Effector memory CD8-positive, alpha-beta T cell (primary cell): Measurements from ENCODE around the gene RUBCNL.

Source experiments
- ATAC-seq: fragments of 150-1000 bp; cut with Tn5 transposase; replicated peaks from 2 replicates; pipeline ENCODE4 v1.10.0; 2021; ENCODE audit warnings: mild to moderate bottlenecking, moderate library complexity
- DNase-seq, 3 experiments: peaks; one replicate each; pipeline ENCODE4 v3.0.0; 2021
- H3K27ac Mint-ChIP-seq, 2 donors: one replicate each; pipeline ENCODE4 v1.8.0; 2022; ENCODE audit warnings: mild to moderate bottlenecking in 2 of 2, mixed read lengths in 2 of 2, moderate library complexity in 2 of 2
- H3K27me3 Mint-ChIP-seq, 2 donors: one replicate each; pipeline ENCODE4 v1.8.0; 2022; ENCODE audit warnings: mixed read lengths in 2 of 2
- H3K36me3 Mint-ChIP-seq: one replicate; pipeline ENCODE4 v1.8.0; 2022; ENCODE audit warnings: mild to moderate bottlenecking, moderate library complexity, mixed read lengths; ENCODE audit not compliant: insufficient read depth
- H3K4me1 Mint-ChIP-seq, 2 donors: one replicate each; pipeline ENCODE4 v1.8.0; 2022; ENCODE audit warnings: low read depth in 2 of 2, mixed read lengths in 2 of 2
- H3K4me3 Mint-ChIP-seq, 2 donors: one replicate each; pipeline ENCODE4 v1.8.0; 2022; ENCODE audit warnings: mild to moderate bottlenecking in 2 of 2, mixed read lengths in 2 of 2, moderate library complexity in 2 of 2
- H3K9me3 Mint-ChIP-seq, 2 donors: one replicate each; pipeline ENCODE4 v1.8.0; 2022; ENCODE audit warnings: mixed read lengths in 2 of 2

RUBCNL gene

DNA sequence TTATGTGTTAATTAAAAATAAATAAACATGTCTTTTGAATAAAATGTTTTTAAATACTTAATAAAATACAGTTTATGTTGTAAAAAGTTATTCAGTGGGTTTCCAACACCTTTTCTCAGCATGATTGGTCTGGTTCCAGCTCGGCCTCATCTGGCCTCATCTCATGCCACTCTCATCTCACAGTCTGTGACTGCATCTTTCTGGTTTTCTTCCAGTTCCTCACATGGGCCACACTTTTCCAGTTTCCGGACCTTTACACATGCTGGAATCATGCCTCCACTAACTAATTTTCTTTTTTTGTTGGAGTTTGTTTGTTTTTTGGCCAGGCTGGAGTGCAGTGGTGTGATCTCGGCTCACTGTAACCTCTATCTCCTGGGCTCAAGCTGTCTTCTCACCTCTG is 82.5 kb downstream of the RUBCNL start:
- peak overlapping the region in 1 of 2 donors; percentile 16 for H3K4me3 Mint-ChIP-seq

DNA sequence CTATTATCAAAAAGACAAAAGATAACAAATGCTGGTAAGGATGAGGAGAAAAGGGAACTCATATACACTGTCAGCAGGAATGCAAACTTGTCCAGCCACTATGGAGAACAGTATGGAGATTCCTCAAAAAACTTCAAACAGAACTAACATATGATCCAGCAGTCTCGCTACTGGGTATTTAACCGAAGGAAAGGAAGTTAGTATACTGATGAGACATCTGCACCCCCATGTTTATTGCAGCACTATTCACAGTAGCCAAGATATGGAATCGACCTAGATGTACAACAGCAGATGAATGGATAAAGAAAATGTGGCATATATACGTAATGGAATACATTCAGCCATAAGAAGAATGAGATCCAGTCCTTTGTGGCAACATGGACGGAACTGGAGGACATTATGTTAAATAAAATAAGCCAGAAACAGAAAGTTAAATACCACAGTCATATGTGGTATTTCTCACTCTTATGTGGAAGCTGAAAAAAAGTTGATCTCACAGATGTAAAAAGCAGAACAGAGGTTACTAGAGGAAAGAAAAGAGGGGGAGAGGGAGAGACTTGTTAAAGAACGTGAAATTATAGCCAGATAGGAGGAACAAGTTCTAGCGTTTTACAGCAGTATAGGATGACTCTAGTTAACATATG is 83.2 kb downstream of the RUBCNL start:
- peak overlapping the region; percentile 3 to 66 for H3K27ac Mint-ChIP-seq
- no peaks in the 10 kb centered on the region for H3K27me3 Mint-ChIP-seq
- ATAC-seq (peak; percentile 88), DNase-seq (no peak)
- H3K4me1 Mint-ChIP-seq = peaks cover 11 to 15% of the 10 kb centered on the region in 2 donors
- peak overlapping the region; percentile 7 to 37 for H3K4me3 Mint-ChIP-seq
- H3K9me3 Mint-ChIP-seq = no peaks in the 10 kb centered on the region
- H3K36me3 Mint-ChIP-seq = no peaks in the 10 kb centered on the region

More for the DNA sequence above, 82.5 kb downstream of the RUBCNL start:
- DNase-seq (no peak), ATAC-seq (no peak)
- Mint-ChIP-seq H3K9me3 (no peaks in the 10 kb centered on the region), H3K27me3 (no peaks in the 10 kb centered on the region), H3K4me1 (peaks cover 8 to 13% of the 10 kb centered on the region in 2 donors), H3K27ac (no peak overlapping the region), H3K36me3 (no peaks in the 10 kb centered on the region)

DNA sequence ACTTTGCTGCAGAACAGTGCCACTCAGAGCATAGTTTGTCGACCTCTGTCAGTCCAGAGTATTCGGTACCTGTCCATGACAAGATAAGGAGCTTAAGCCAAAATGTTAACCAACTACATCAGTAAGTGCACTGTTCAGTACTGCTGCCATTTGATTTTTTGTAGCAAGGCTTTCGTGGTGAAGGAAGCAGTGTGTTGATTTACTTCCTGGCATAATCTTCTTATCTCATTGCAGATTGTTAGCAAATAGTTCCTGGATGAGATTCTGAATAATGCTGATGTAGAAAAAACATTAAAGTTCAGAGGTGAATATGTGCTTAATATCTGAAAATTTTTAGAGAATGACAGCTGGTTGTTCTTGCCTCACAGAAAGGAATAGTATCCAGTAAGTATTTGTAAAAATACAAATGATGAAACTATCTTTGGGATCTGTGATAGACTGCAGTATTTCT is 89.7 kb downstream of the RUBCNL start:
- ATAC-seq (no peak), DNase-seq (no peak)
- H3K27me3 Mint-ChIP-seq = no peaks in the 10 kb centered on the region
- H3K36me3 Mint-ChIP-seq = peaks cover 9% of the 10 kb centered on the region
- H3K9me3 Mint-ChIP-seq = no peaks in the 10 kb centered on the region
- peak overlapping the region; percentile 38 to 67 for H3K4me3 Mint-ChIP-seq
- peaks cover 37 to 43% of the 10 kb centered on the region in 2 donors for H3K4me1 Mint-ChIP-seq
- peak overlapping the region; percentile 91 to 92 for H3K27ac Mint-ChIP-seq

DNA sequence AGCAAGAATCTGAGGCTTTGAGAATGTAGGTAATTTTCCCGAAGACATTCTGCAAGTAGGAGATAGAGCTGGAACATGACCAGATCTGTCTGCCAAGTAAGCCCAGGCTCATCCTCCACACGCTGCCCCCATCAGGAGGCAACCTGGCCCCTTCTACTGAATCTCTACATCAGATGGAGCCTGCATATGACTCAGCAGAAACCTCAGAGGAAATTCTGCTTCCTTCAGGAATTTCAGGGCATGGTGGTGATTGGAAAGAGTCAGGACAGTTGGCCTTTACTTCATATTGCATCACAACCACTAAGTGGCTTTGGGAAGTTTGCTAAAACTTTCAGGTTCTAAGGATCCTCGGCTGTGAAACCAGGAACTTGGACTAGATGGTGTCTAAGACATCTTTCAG is 90.1 kb downstream of the RUBCNL start:
- H3K4me1 Mint-ChIP-seq = peaks cover 37 to 43% of the 10 kb centered on the region in 2 donors
- ATAC-seq (no peak), DNase-seq (no peak)
- H3K4me3 Mint-ChIP-seq = peak overlapping the region; percentile 67 to 73
- peak overlapping the region; percentile 91 to 92 for H3K27ac Mint-ChIP-seq
- H3K9me3 Mint-ChIP-seq = no peaks in the 10 kb centered on the region
- H3K27me3 Mint-ChIP-seq = no peaks in the 10 kb centered on the region
- peaks cover 9% of the 10 kb centered on the region for H3K36me3 Mint-ChIP-seq

DNA sequence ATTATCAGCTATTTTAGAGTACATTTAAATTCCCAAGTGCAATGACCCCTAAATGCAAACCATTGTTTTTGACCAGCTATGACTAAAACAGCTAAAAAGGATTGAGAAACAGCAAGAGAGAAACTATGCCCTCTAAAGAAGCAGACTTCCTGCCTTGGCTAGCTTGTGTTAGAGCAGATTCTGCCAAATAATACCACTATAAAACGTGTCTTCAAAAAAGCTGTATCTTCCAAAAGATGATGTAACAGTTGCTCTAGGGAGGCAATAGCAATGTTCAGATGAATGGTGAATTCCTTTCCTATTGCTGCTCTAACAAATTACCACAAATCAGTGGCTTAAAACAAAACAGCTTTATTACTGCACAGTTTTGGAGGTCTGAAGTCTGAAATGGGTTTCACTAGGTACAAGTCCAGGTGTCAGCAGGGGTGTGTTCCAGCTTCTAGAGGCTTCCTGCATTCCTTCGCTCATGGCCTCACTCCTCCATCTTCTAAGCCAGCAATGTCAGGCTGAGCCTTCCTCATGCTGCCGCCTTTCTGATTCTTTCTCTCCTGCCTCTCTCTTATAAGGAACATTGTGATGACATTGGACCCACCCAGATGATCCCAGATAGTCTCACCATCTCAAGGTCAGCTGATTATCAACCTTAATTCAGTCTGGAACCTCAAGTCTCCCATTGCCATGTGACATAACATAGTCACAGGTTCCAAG is 90.8 kb downstream of the RUBCNL start:
- H3K9me3 Mint-ChIP-seq = no peaks in the 10 kb centered on the region
- no peaks in the 10 kb centered on the region for H3K27me3 Mint-ChIP-seq
- H3K4me1 Mint-ChIP-seq = peaks cover 37 to 43% of the 10 kb centered on the region in 2 donors
- peak overlapping the region; percentile 91 to 92 for H3K27ac Mint-ChIP-seq
- ATAC-seq = peak; percentile 70
- peak in 2 of 3 experiments; percentile 6 to 22 for DNase-seq
- H3K4me3 Mint-ChIP-seq = peak overlapping the region; percentile 67 to 73
- H3K36me3 Mint-ChIP-seq = peaks cover 9% of the 10 kb centered on the region

DNA sequence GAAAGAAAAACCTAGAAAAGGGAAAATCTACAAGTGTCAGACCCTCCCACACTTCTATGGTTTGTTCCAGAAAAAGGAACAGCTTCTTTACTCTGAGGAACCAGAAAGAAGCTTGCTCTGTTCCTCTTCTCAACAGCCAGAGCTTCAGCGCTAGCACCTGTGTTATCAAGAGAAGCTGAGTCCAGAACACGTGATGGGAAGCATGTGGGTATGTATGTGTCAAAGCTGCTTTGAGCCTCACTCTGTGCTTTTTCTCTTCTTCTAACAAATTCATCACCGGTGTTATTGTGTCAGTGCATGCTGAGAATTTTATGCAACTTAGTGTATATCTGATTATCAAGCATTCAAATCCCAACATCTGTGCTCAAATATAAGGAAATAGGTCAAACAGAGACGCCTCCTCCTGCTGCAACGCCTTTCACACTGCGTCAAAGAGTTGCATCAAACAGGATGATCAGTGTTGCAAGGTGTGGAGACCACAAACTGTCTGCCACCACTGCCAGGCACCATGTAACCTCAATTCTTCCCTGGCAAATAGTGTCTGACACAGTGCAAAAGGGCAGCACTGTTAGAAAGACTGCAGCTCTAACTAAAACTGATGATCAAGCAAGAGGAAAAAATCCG is 91.4 kb downstream of the RUBCNL start:
- H3K4me1 Mint-ChIP-seq = peaks cover 37 to 43% of the 10 kb centered on the region in 2 donors
- DNase-seq (peak; percentile 69 to 77 (median 71)), ATAC-seq (peak; percentile 89)
- peak overlapping the region; percentile 67 to 73 for H3K4me3 Mint-ChIP-seq
- H3K36me3 Mint-ChIP-seq = peaks cover 9% of the 10 kb centered on the region
- peak overlapping the region; percentile 91 to 92 for H3K27ac Mint-ChIP-seq
- no peaks in the 10 kb centered on the region for H3K27me3 Mint-ChIP-seq
- no peaks in the 10 kb centered on the region for H3K9me3 Mint-ChIP-seq

DNA sequence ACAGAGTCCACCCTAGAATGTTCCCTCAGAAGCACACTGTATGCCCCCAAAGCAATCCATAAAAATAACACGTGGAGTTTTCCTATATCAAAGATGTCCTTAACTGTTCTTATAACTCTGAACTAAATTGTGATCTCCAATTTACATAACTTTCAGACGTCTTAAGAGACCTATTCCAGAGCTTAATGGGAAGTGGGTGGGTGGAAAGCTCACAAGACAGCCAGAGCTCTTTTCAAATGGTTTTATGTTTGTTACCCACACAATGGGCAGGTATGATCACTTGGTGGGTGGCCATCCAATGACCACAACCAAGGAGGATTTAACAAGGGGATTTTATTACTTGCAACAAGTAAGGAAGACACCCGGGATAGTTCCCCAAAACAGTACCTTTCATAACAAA is 93.6 kb downstream of the RUBCNL start:
- H3K27ac Mint-ChIP-seq = peak overlapping the region in 1 of 2 donors; percentile 57
- no peaks in the 10 kb centered on the region for H3K9me3 Mint-ChIP-seq
- DNase-seq = no peak
- peaks cover 33 to 44% of the 10 kb centered on the region in 2 donors for H3K4me1 Mint-ChIP-seq
- H3K4me3 Mint-ChIP-seq = no peak overlapping the region
- no peak for ATAC-seq
- no peaks in the 10 kb centered on the region for H3K27me3 Mint-ChIP-seq
- peaks cover 9% of the 10 kb centered on the region for H3K36me3 Mint-ChIP-seq
